Loucy (cell line): ENCODE results near the gene LILRA5.
A peak's percentile ranks its signal among the peaks of the same experiment; 100 is the strongest.
"Not testable (repeated sequence)": the region's sequence is repeated elsewhere in the genome, so short reads cannot be mapped to it uniquely, and the experiment has no call there.

Experiments used
- H2AFZ ChIP-seq: fragments of 200-600 bp; sonication (generic); 2 replicates; pipeline ENCODE4 v1.6.0; 2016; ENCODE audit warnings: antibody characterized with exemption, mild to moderate bottlenecking, low read length, moderate library complexity
- H3F3A ChIP-seq: fragments of 200-600 bp; 2 replicates; pipeline ENCODE4 v1.6.0; 2016; ENCODE audit warnings: antibody characterized with exemption, low read depth, mild to moderate bottlenecking
- H3K27me3 ChIP-seq: fragments of 200-600 bp; sonication (generic); 2 replicates; pipeline ENCODE4 v1.6.1; 2014; ENCODE audit warnings: low read length, mild to moderate bottlenecking; ENCODE audit not compliant: insufficient read depth, poor library complexity, severe bottlenecking
- H3K36me3 ChIP-seq: fragments of 200-600 bp; sonication (generic); 2 replicates; pipeline ENCODE4 v1.6.1; 2016; ENCODE audit warnings: low read length; ENCODE audit not compliant: insufficient read depth
- H3K4me1 ChIP-seq: fragments of 200-600 bp; sonication (generic); 2 replicates; pipeline ENCODE4 v1.5.1; 2014; ENCODE audit warnings: low read length, mild to moderate bottlenecking; ENCODE audit not compliant: insufficient read depth, poor library complexity, severe bottlenecking
- H3K4me2 ChIP-seq: fragments of 200-600 bp; sonication (generic); 2 replicates; pipeline ENCODE4 v1.6.0; 2014; ENCODE audit warnings: antibody characterized with exemption, low read length, low read depth, mild to moderate bottlenecking; ENCODE audit not compliant: poor library complexity, severe bottlenecking
- H3K4me3 ChIP-seq: fragments of 200-600 bp; sonication (generic); 2 replicates; pipeline ENCODE4 v1.5.1; 2014; ENCODE audit warnings: low read length, mild to moderate bottlenecking, mixed read lengths; ENCODE audit not compliant: poor library complexity, severe bottlenecking
- H3K79me2 ChIP-seq: fragments of 200-600 bp; sonication (generic); 2 replicates; pipeline ENCODE4 v1.6.1; 2014; ENCODE audit warnings: low read length; ENCODE audit not compliant: insufficient read depth
- H3K9ac ChIP-seq: fragments of 200-600 bp; sonication (generic); 2 replicates; pipeline ENCODE4 v1.6.0; 2014; ENCODE audit warnings: mild to moderate bottlenecking, low read depth, low read length, moderate library complexity; ENCODE audit not compliant: poor library complexity, severe bottlenecking
- H3K9me2 ChIP-seq: fragments of 200-600 bp; sonication (generic); replicated peaks from 2 replicates; pipeline ENCODE4 v1.6.1; 2016; ENCODE audit warnings: low read depth, low read length, mixed read lengths
- H3K9me3 ChIP-seq: fragments of 200-600 bp; sonication (generic); 2 replicates; pipeline ENCODE4 v1.6.1; 2014; ENCODE audit warnings: mild to moderate bottlenecking, antibody characterized with exemption, low read length, low read depth; ENCODE audit not compliant: insufficient read depth
- H4K20me1 ChIP-seq: fragments of 200-600 bp; sonication (generic); 2 replicates; pipeline ENCODE4 v1.6.0; 2014; ENCODE audit warnings: antibody characterized with exemption, low read length, mild to moderate bottlenecking; ENCODE audit not compliant: insufficient read depth, poor library complexity, severe bottlenecking
- CTCF ChIP-seq: fragments of 200-600 bp; sonication (generic); conservative IDR thresholded peaks from 2 replicates; pipeline ENCODE4 v1.5.1; 2014; ENCODE audit warnings: mild to moderate bottlenecking, antibody characterized with exemption, low read length
- EZH2phosphoT487 ChIP-seq: fragments of 200-600 bp; IDR thresholded peaks from 2 replicates; pipeline ENCODE4 v1.6.1; 2018; ENCODE audit warnings: antibody characterized with exemption, mild to moderate bottlenecking, moderate library complexity, borderline replicate concordance

The LILRA5 gene

GRCh38 chr19:54312436-54313377, at the start of gene LILRA5:
LILRA5 (minus strand) TSS chr19:54313166; CDS start chr19:54313019, 147 bp downstream.
- no peaks in the 10 kb centered on the region for H3K36me3 ChIP-seq
- no peaks in the 10 kb centered on the region for H3K4me1 ChIP-seq
- no peaks in the 10 kb centered on the region for H4K20me1 ChIP-seq
- H3K9me2 ChIP-seq = no peaks in the 10 kb centered on the region
- H3K9ac ChIP-seq = no peak within 1 kb of the TSS
- H3K27me3 ChIP-seq = no peaks in the 10 kb centered on the region
- H3K4me2 ChIP-seq = no peak within 1 kb of the TSS
- H3F3A ChIP-seq = no peaks in the 10 kb centered on the region
- H3K4me3 ChIP-seq = no peak within 1 kb of the TSS
- no peak within 1 kb of the TSS for H2AFZ ChIP-seq
- no peaks in the 10 kb centered on the region for H3K79me2 ChIP-seq
- TF ChIP-seq EZH2phosphoT487 (no peak), CTCF (no peak)
- H3K9me3 ChIP-seq = no peaks in the 10 kb centered on the region

GRCh38 chr19:54361680-54362422, 48.9 kb upstream of the LILRA5 start:
- H3K4me3 ChIP-seq = peak overlapping the region; percentile 80
- not testable (repeated sequence) for H3K9me2 ChIP-seq, H2AFZ ChIP-seq, H3K9me3 ChIP-seq, H3K36me3 ChIP-seq, H3F3A ChIP-seq, H3K27me3 ChIP-seq
- H3K4me2 ChIP-seq = peak overlapping the region; percentile 81
- H3K79me2 ChIP-seq = peaks cover 64% of the 10 kb centered on the region
- peak overlapping the region; percentile 98 for H3K9ac ChIP-seq
- H4K20me1 ChIP-seq = peaks cover 11% of the 10 kb centered on the region
- H3K4me1 ChIP-seq = peaks cover 40% of the 10 kb centered on the region

GRCh38 chr19:54359149-54359820, 46.3 kb upstream of the LILRA5 start:
- not testable (repeated sequence) for H3K9me3 ChIP-seq, H2AFZ ChIP-seq, H3F3A ChIP-seq, H3K9ac ChIP-seq, H3K4me2 ChIP-seq, H3K27me3 ChIP-seq, H3K9me2 ChIP-seq, H3K4me3 ChIP-seq
- H3K36me3 ChIP-seq = peaks cover 24% of the 10 kb centered on the region; the same call in 1 of the 2 replicates
- H4K20me1 ChIP-seq = peaks cover 11% of the 10 kb centered on the region
- peaks cover 39% of the 10 kb centered on the region for H3K79me2 ChIP-seq
- peak; percentile 18; the same call in 1 of the 2 replicates for TF ChIP-seq CTCF
- H3K4me1 ChIP-seq = peaks cover 27% of the 10 kb centered on the region
